ENCODE results near the gene ZNF511.

ZNF511 gene

DNA sequence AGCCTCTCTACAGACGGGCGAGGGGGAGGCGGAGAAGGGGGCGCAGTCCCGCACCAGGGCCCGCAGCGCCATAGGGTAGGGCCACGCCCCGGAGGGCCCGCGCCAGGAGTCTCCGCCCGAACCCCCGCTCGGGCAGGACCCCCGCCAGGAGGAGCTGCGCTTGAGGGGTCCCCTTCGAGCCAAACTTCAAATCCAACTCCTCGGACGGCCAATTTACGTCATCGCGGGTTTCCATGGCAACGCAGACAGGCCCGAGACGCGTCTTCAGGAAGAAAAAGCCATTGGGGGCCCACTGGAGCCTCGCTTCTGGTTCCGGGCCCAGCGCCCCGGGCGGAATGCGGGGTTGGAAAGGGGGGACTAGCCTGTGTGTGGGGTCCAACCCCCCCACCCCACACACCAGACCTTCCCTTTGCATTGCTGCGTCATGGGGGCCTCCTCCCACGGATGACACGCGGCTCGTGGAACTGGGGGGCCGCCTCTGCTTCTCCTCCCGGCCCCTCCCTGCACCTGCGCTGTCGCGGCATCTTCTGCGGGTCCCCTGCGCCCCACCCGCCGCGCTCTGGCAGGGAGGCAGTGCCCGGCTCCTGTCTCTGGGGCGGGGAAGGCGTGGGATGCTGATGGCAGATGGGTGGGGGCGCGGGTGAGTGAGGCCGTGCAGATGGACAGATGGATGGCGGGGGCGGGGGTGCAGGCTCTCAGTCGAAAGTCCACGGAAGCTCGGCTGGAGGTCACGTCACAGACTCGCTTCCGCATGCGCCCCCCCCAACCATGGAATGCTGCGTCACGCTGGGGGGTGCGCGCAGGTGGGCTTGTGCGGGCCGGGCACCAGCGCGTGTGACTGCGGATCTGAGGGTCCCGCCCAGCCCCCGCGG lies 26.8 kb downstream of the ZNF511 start:
- Histone ChIP-seq H3K27me3 (ENCODE audit: control insufficient read depth, insufficient read depth, low read length) (peaks cover 80% of the 10 kb centered on the region), H3K4me1 (ENCODE audit: control insufficient read depth, low read depth, low read length) (no peaks in the 10 kb centered on the region), H3K36me3 (ENCODE audit: control insufficient read depth, low read depth, low read length) (no peaks in the 10 kb centered on the region), H3K27ac (ENCODE audit: low read length) (no peak overlapping the region), H3K9me3 (ENCODE audit: control insufficient read depth, low read depth, low read length) (no peaks in the 10 kb centered on the region), H3K9ac (ENCODE audit: low read length) (no peak overlapping the region), H3K4me3 (ENCODE audit: low read length) (peak overlapping the region; percentile 42)

DNA sequence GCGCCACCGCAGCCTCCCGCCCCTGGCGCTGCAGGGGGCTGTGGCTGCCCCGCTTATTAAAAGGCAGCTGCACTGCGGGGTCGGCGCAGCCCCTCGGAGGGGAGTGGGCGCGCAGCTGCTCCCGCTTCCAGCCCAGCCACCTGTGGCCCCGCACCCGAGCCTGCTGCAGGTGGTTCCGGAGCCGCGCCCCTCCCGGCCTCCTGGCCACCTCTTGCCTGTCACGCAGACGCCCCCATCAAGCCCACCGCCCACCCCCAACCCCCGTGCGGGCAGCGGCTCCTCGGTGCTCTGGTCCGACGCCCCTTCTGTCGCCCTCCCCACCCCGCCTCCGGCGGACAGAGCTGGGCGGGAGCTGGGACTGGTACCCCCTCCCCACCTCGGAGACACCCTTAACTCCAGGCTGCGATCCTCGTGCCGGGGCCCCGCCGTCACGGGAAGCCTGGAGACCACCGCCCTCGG lies 27.4 kb downstream of the ZNF511 start:
- Histone ChIP-seq H3K9me3 (ENCODE audit: control insufficient read depth, low read depth, low read length) (no peaks in the 10 kb centered on the region), H3K4me1 (ENCODE audit: control insufficient read depth, low read depth, low read length) (no peaks in the 10 kb centered on the region), H3K27me3 (ENCODE audit: control insufficient read depth, insufficient read depth, low read length) (peaks cover 78% of the 10 kb centered on the region), H3K9ac (ENCODE audit: low read length) (no peak overlapping the region), H3K4me3 (ENCODE audit: low read length) (no peak overlapping the region), H3K36me3 (ENCODE audit: control insufficient read depth, low read depth, low read length) (no peaks in the 10 kb centered on the region), H3K27ac (ENCODE audit: low read length) (no peak overlapping the region)

DNA sequence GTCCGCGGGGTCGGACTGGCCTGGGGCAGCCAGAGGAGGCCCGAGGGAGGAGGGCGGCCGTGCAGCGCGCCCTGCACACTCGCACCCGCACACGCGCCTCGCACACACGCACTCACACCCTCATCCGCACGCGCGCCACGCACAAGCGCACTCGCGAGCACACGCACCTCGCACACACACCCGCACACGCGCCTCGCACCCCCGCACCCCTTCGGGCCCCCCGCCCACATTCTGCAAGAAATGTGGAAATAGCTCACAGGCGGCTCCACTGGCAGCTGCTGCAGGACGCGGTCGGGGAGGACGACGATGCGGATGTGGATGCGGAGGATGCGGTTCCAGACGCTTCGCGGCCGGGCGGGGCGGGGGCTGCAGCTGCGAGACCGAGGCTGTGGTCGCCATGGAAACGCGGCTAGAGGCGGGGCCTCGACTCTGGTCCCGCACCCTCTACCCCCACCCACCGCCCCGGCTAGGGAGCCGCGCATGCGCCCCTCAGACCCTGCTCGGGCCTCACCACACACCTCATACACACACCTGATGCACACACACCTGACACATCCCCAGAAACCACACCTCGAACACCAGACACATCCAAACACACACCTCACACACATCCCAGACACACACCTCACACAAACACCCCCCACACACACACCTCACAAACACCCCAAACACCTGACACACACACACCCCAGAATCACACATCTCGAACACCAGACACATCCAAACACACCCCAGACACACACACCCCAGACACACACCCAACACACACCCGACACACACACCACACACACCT lies 28.1 kb downstream of the ZNF511 start, which contains the start of gene CALY:
Gene CALY (minus strand): TSS at position 320 of the 793 bp plus-strand sequence. CDS start 7,907 bp downstream, outside the sequence.
- Histone ChIP-seq H3K36me3 (ENCODE audit: control insufficient read depth, low read depth, low read length) (no peaks in the 10 kb centered on the region), H3K27ac (ENCODE audit: low read length) (no peak within 1 kb of the TSS), H3K4me1 (ENCODE audit: control insufficient read depth, low read depth, low read length) (no peaks in the 10 kb centered on the region), H3K27me3 (ENCODE audit: control insufficient read depth, insufficient read depth, low read length) (peaks cover 78% of the 10 kb centered on the region), H3K9ac (ENCODE audit: low read length) (no peak within 1 kb of the TSS), H3K4me3 (ENCODE audit: low read length) (no peak within 1 kb of the TSS), H3K9me3 (ENCODE audit: control insufficient read depth, low read depth, low read length) (no peaks in the 10 kb centered on the region)

DNA sequence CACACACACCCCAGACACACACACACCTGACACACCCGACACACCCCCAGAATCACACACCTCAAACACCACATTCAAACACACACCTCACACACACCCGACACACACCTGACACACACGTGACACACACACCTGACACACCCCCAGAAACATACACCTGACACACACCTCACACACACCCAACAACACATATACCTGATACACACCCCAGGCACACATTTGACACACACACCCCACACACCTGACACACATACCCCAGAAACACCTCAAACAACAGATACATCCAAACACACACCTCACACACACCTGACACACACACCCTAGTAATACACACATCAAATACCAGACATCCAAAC lies 28.6 kb downstream of the ZNF511 start:
- no peaks in the 10 kb centered on the region for H3K36me3 ChIP-seq (ENCODE audit: control insufficient read depth, low read depth, low read length)
- peaks cover 74% of the 10 kb centered on the region for H3K27me3 ChIP-seq (ENCODE audit: control insufficient read depth, insufficient read depth, low read length)
- no peak overlapping the region for H3K4me3 ChIP-seq (ENCODE audit: low read length)

DNA sequence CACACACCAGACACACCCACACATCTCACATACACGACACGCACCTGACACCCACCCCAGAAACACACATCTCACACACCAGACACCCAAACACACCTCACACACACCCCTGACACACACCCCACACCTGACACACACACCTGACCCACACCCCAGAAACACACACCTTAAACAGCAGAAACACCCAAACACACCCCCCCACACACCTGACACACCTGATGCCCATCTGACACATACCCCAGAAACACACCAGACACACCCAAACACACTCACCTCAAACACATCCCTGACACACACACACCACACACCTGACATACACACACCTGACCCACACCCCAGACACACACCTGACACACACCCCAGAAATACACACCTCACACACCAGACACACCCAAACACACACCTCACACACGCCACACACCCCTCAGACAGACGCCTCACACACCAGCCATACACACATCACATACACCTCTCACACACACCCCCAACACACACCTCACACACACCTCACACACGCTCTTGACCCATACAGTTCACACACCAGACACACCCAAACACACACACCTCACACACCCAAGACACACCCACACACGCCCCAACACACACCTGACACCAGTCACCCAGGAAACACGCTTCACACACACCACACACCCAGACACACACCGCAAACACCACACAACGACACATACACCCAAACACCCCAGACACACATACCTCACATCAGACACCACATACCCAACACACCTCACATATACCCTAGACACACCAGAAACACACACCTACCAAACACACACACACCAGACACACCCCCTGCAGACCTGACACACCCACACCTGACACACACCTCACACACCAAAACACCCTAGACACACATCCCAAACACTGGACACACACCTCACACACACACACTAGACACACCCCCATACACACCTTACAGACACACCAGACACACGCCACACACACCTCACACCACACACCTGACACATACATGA lies 29.7 kb downstream of the ZNF511 start:
- no peaks in the 10 kb centered on the region for H3K9me3 ChIP-seq (ENCODE audit: control insufficient read depth, low read depth, low read length)
- H3K27ac ChIP-seq (ENCODE audit: low read length) = no peak overlapping the region
- peaks cover 64% of the 10 kb centered on the region for H3K27me3 ChIP-seq (ENCODE audit: control insufficient read depth, insufficient read depth, low read length)
- H3K4me3 ChIP-seq (ENCODE audit: low read length) = no peak overlapping the region
- no peak overlapping the region for H3K9ac ChIP-seq (ENCODE audit: low read length)
- no peaks in the 10 kb centered on the region for H3K36me3 ChIP-seq (ENCODE audit: control insufficient read depth, low read depth, low read length)
- H3K4me1 ChIP-seq (ENCODE audit: control insufficient read depth, low read depth, low read length) = no peaks in the 10 kb centered on the region

More for the DNA sequence above, 28.6 kb downstream of the ZNF511 start:
- Histone ChIP-seq H3K27ac (ENCODE audit: low read length) (no peak overlapping the region), H3K9ac (ENCODE audit: low read length) (no peak overlapping the region), H3K9me3 (ENCODE audit: control insufficient read depth, low read depth, low read length) (no peaks in the 10 kb centered on the region), H3K4me1 (ENCODE audit: control insufficient read depth, low read depth, low read length) (no peaks in the 10 kb centered on the region)

DNA sequence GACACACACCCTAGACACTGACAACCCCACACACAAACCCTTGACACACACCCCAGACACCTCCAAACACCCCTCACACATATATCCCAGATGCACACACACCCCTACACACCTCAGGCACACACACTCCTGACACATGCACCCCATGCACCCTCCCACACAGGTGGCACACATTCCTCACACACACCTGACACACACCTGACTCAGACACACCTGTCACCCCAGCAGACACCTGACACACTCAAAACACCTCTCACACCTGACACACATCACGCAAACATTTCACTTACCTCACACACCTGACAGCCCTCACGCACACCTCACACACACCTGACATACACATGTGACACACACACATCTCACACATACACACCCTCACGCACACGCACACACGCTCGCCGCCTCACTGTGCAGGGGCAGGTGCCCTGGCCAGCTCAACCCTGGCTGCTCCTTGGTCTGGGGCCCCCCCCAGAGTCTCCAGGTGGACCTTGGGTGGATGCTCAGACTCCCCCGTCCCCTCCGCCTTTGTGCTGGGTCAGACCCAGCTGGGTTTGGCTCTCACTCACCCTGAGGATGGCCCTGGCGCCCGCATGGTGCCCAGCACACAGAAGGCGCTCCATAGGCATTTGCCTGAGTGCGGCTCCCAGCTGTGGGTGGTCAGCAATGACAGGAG lies 31.1 kb downstream of the ZNF511 start:
- no peak overlapping the region for H3K4me3 ChIP-seq (ENCODE audit: low read length)
- H3K9me3 ChIP-seq (ENCODE audit: control insufficient read depth, low read depth, low read length) = no peaks in the 10 kb centered on the region
- H3K4me1 ChIP-seq (ENCODE audit: control insufficient read depth, low read depth, low read length) = no peaks in the 10 kb centered on the region
- H3K27ac ChIP-seq (ENCODE audit: low read length) = no peak overlapping the region
- peaks cover 49% of the 10 kb centered on the region for H3K27me3 ChIP-seq (ENCODE audit: control insufficient read depth, insufficient read depth, low read length)
- H3K36me3 ChIP-seq (ENCODE audit: control insufficient read depth, low read depth, low read length) = no peaks in the 10 kb centered on the region
- no peak overlapping the region for H3K9ac ChIP-seq (ENCODE audit: low read length)

DNA sequence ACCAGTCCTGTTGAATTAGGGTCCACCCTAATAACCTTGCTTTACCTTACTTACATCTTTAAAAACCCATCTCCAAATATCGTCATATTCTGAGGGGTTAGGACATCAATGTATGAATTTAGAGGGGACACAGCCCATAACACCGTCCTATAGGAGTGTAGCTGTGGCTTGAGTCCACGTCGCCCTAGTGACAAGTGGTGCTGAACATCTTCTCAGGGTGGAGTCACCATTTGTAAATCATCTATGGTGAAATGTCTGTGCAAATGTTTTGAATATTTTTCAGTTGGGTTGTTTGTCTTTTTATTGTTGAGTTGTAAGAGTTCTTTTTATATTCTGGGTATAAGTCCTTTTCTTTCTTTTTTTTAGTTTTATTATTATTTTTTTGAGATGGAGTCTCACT lies 33.3 kb downstream of the ZNF511 start:
- Histone ChIP-seq H3K4me1 (ENCODE audit: control insufficient read depth, low read depth, low read length) (no peaks in the 10 kb centered on the region), H3K27me3 (ENCODE audit: control insufficient read depth, insufficient read depth, low read length) (peaks cover 28% of the 10 kb centered on the region), H3K36me3 (ENCODE audit: control insufficient read depth, low read depth, low read length) (no peaks in the 10 kb centered on the region), H3K9me3 (ENCODE audit: control insufficient read depth, low read depth, low read length) (no peaks in the 10 kb centered on the region), H3K27ac (ENCODE audit: low read length) (no peak overlapping the region), H3K4me3 (ENCODE audit: low read length) (no peak overlapping the region), H3K9ac (ENCODE audit: low read length) (no peak overlapping the region)

DNA sequence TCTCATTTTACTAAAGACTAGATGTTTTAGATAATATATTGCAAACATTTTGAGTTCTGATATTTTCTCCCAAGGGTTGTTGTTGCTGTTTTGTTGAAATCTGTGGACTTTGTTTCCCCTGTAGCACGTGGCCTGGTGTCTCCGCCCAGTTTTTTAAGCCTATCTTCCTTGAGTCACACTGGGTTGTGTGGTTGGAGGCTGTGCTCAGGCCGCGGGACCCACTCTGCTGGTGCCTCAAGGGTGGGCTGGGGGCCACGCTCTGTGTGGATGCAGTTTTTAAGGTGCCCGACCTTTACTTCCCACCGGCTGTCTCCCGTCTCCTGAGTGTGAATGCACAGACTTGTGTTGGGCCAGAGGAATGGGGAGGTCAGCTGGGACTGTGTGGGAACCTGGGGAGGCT lies 34.2 kb downstream of the ZNF511 start:
- Histone ChIP-seq H3K27ac (ENCODE audit: low read length) (no peak overlapping the region), H3K4me3 (ENCODE audit: low read length) (no peak overlapping the region), H3K4me1 (ENCODE audit: control insufficient read depth, low read depth, low read length) (no peaks in the 10 kb centered on the region), H3K9ac (ENCODE audit: low read length) (no peak overlapping the region), H3K36me3 (ENCODE audit: control insufficient read depth, low read depth, low read length) (no peaks in the 10 kb centered on the region), H3K9me3 (ENCODE audit: control insufficient read depth, low read depth, low read length) (no peaks in the 10 kb centered on the region), H3K27me3 (ENCODE audit: control insufficient read depth, insufficient read depth, low read length) (peaks cover 18% of the 10 kb centered on the region)

DNA sequence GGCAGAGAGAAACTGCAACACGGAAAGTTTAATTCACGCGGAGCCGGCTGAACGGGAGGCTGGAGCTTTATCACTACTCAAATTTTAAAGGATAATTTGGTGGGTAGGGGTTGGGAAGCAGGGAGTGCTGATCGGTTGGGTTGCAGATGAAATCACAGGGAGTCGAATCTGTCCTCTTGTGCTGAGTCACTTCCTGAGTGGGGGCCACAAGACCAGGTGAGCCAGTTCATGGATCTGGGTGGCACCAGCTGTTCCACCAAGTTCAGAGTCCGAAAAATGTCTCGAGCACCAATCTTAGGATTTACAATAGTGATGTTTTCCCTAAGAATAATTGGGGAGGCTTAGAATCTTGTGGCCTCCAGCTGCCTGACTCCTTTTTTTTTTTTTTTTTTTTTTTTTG lies 34.8 kb downstream of the ZNF511 start:
- Histone ChIP-seq H3K27ac (ENCODE audit: low read length) (no peak overlapping the region), H3K4me1 (ENCODE audit: control insufficient read depth, low read depth, low read length) (no peaks in the 10 kb centered on the region), H3K27me3 (ENCODE audit: control insufficient read depth, insufficient read depth, low read length) (peaks cover 12% of the 10 kb centered on the region), H3K9me3 (ENCODE audit: control insufficient read depth, low read depth, low read length) (no peaks in the 10 kb centered on the region), H3K9ac (ENCODE audit: low read length) (no peak overlapping the region), H3K4me3 (ENCODE audit: low read length) (no peak overlapping the region), H3K36me3 (ENCODE audit: control insufficient read depth, low read depth, low read length) (no peaks in the 10 kb centered on the region)

DNA sequence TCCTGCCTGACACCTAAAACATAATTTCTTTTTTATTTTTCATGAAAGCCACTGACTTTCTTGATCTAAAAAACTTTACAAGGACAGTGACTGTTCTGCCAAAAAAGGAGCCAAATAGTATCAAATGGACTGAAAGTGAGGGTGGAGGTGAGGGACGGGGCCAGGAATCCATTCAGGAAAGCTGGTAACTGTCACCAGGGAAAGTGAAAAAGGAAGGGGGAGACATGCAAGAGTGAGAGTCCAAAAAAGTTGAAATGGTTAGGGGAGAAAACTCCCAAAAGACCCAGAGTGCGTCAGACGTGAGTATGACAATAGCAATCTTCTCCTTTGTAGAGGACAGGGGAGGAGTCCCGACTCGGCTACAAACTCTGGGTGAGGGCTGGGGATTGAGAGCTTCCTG lies 35.5 kb downstream of the ZNF511 start:
- H3K27me3 ChIP-seq (ENCODE audit: control insufficient read depth, insufficient read depth, low read length) = peaks cover 12% of the 10 kb centered on the region
- no peak overlapping the region for H3K27ac ChIP-seq (ENCODE audit: low read length)
- H3K4me3 ChIP-seq (ENCODE audit: low read length) = no peak overlapping the region
- no peaks in the 10 kb centered on the region for H3K4me1 ChIP-seq (ENCODE audit: control insufficient read depth, low read depth, low read length)
- no peaks in the 10 kb centered on the region for H3K9me3 ChIP-seq (ENCODE audit: control insufficient read depth, low read depth, low read length)
- no peaks in the 10 kb centered on the region for H3K36me3 ChIP-seq (ENCODE audit: control insufficient read depth, low read depth, low read length)
- no peak overlapping the region for H3K9ac ChIP-seq (ENCODE audit: low read length)
